T-helper 2 cell (primary cell): ENCODE data around the gene SDHB.
A peak's percentile ranks its signal among the peaks of the same experiment; 100 is the strongest.

Experiments
- DNase-seq, 5 experiments: peaks; one replicate each; pipeline versions ENCODE4 v3.0.0 to v3.0.0-alpha.2; 2012 to 2022
- total RNA-seq, 2 donors: gene quantifications; one replicate each; lab custom pipeline; 2026; lab: John Stamatoyannopoulos, UW

Gene SDHB
- 33.7 to 35.6 reads per million in 2 donors for total RNA-seq

DNA sequence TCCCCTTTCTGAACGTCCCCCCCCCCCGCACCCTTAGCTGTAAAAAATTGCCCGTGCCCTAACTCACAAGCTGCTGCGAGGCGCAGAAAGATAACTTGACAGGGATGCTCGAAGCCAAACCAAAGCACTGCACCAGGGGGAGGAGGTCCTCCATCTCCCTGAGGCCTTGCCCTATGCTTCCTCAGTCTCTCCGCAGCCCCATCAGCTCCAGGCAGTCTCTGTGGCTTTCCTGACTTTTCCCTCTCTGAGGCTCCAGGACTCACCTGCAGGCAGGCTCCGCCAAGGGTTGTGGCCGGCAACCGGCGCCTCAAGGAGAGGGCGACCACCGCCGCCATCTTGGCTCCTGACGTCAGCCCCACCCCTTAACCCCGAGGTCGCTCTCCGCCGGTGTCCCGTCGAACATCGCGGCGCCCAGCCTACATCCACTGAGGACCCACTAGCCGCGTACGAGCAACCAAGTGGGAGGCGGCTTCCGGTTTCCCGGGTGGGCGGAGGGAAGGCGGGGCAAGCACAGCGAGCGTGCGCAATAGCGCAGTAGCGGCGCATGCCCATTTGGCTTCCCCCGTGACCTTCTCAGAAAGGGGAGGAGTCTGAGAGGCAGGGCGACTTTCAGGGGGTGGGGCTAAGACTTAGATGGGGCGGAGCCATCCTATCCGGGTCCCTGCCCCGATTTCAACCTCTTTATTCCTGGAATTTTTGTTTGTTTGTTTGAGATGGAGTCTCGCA, at the start of gene SDHB:
TSS of gene SDHB (minus strand) at position 348 of the 726 bp plus-strand sequence. CDS start at position 335, 13 bp downstream.
- peak; percentile 97 to 99 (median 98) for DNase-seq

DNA sequence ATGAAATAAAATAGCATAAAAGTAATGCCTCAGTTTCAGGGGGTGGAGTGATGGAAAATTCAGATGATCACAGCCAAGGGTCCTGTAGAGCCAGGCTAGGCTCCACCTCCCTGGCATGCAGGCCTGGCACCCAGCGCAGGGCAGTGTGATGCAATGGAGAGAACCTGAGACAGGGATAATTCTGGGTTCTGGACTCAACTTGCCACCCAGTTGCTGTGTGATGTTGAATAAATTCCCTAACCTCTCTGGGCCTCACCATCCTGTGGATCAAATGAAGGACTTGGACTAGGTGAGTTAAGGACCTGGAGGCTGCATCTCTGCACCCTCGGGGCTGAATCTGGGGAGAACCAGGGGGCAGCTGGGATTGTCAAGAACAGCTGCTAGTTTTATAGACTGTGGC, 48.4 kb upstream of the SDHB start:
- DNase-seq, result no peak

DNA sequence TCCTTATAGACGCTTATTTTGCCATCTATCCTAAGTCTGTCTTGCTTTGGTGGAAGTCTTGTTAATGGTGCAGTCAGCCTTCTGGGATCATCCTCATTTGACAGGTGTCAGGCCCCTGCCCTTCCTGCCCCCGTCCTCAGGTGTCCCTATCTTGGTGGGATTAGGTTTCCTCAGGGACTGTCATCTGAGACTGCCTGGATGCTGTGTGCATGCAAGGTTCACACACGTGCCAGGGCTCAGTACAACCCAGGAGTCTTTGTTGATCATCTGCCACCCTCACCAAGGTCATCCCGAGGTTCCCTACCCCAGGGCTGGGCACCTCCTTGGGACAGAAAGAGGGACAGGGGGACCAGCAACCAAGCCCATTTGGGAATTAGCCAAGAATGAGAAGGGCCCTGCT, 47.4 kb upstream of the SDHB start:
- DNase-seq, result no peak

DNA sequence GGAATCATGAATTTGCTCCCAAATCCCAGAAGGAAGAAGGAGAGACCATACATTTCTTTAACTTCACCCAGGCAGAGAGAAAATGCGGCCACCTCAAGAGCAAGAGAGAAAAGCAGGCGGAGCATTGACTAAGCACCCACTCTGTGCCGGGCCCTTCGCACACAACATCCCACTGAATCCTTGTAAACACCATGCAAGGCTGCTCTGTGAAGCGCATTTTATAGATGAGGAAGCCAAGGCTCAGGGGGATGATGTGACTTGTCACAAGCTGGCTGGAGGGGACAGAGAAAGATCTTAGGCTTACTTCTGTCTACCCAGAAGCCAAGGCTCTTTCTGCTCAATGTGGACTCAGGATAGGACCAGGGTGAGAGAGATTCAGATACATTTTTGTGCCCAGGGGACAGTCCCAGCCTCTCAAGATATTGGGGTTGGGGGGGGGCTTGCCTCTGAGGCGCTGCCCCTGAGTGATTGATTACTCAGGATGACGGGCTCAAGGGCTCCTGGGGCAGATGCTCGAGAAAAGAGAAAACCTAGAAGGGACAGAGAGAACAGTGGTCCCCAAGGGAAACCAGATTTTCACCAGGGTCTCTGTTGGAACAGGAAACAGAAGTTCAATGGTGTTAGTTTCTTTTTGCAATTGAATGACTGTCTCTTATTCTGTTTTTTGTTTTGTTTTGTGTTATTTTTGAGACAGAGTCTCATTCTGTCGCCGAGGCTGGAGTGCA, 45.9 kb upstream of the SDHB start:
- DNase-seq, result no peak

DNA sequence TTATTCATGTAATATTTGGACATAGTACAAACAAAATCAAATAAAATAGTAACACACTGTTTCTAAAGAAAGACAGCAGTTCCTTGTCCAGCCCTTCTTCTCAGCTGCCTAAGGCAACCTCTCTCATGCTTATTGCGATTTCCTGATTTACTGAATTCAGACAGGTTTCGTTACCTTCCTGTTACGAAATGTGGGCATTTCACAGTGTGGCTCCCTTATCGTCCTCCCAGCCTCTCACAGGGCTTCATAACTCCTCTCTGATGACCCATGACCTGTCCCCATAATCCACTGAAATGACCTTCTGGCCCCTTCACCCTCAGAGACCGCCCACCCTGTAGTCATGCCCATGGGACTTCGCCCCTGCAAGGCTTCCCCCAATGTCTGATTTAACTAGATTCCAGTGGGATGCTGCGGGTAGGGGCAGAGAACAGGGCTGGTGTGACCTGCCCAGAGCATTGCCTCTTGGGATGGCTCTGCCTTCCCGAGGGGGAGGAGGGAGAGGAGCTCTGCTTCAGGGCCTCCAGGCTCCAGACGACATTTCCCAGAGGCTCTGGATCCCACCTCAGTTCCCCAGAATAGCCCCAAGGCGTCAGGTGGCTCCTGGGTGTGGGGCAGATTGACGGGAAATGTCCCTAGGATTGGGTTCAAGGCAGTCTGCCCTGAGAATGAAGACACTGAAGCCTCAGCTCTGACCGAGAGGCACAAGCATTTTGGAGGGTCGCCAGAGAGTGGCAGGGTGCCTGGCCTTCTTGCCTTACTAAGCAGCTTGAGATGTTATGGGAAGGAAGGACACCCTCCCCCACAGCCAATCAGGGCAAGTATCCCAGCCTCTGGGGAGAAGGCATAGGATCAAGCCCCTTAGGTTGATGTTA, 44.9 kb upstream of the SDHB start:
- no peak for DNase-seq

DNA sequence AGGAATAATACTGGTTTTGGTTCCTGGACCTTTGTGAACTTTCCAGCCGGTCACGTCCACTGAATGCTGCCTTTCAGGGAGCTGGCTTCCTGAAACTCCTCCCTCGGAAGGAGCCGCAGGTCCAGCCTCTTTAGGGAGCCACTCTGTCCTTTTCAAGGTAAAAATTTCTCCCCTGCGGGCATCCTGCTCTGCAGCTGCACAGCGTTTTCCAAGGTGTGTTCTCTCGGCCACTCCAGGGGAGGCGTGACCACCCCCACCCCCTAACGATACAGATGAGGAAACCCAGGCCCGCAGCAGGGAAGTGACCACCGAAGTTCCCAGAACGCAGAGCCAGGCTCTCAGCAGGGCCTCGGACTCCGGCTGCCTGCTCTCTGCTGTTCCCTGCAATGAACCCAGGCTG, 44.0 kb upstream of the SDHB start:
- no peak for DNase-seq

DNA sequence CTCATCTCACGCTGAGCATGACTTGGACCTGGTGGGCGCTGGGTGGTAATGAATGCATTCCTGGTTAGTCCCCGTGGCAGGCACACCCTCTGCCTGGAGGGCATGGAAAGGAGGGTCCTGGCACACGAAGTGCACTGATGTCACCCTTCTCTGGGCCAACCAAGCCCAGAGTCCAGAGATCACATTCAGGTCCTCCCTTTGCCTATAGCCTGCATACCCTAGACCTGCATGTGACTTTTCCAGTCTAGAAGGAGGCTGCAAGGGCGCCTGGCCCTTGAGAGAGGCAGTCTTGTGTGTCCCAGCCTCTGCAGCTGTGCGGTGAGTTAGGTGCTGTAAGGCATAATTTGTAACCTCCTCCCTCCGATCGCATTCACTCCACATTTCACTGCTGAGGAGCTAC, 43.3 kb upstream of the SDHB start:
- DNase-seq, result no peak

DNA sequence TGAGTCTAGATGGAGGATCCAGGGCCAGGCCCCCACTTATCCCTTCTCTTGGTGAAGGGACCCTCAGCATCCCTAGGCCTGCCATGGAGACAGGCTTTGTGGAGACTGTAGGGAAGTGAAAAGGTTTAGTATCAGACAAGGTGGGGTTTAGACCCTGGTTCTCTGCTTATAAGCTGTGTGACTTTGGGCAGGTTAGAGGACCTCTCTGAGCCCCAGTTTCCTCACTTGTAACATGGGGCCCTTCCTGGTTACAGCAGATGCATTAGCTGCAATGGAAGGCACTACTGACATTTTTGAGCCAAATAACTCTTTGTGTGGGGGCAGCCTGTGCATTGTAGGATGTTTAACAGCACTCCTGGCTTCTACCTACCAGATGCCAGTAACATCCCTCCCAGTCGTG, 42.8 kb upstream of the SDHB start:
- DNase-seq, result no peak

DNA sequence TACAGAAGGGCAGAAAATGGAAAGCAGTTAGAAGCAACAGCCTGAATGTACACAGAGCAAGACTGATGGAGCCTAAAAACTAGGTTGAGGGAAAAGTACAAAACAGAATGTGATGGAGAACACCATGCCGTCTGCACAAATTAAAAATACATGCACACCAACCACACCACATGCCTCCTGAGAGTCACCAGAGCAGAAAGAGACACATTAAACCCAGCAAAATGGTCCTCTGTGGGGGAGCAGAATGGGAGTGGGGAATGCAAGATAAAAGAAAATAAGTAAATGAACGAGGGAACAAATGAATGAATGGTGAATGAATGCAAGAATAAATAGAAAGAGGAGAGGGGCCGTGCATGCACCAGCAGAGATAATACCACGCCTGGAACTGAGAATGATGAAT, 41.3 kb upstream of the SDHB start:
- no peak for DNase-seq

DNA sequence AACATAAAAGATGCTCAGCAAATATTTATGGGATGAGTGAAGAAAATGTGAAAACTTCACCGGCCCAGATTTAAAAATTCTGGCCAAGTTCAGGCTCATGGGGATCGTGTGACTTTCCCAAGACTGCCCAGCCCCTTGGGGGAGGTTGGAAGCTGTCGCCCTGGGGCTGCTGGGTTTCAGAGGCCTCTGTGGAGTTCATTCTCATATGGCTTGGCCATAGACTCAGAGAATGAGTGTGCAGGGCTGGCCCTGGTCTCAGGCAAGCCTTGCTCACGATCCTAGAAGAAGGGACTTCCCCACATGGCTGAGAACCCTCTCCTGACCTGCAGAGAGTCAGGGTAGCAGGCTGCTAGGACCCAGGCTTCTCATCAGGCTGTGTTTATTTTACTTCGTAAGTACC, 40.8 kb upstream of the SDHB start:
- no peak for DNase-seq

DNA sequence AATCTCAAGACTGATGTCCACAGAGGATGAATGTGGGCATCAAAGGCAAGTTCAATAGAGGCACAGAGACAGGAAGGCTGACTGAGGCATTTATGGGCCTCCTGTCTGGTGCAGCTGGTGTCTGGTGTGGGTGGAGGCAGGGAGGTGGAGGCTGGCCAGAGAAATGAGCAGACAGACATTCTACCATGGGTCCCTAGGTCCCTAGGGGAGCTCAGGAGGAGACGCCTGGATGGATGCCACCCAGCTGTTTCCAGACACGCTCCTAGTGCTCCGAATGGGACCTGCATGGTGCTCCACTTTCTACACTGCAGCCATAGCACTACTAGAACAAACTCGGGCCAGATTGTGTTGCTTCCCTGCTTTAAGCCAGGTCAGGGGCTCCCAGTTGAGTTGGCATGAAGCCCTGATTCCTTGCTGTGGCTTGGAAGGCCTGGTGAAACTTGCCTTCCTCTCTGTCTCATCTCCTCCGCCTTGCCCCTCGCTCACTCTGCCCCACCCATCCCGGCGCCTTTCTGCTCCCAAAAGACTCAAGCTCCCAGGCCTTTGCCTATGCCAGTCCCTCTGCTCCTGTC, 40.1 kb upstream of the SDHB start:
- DNase-seq, result no peak

DNA sequence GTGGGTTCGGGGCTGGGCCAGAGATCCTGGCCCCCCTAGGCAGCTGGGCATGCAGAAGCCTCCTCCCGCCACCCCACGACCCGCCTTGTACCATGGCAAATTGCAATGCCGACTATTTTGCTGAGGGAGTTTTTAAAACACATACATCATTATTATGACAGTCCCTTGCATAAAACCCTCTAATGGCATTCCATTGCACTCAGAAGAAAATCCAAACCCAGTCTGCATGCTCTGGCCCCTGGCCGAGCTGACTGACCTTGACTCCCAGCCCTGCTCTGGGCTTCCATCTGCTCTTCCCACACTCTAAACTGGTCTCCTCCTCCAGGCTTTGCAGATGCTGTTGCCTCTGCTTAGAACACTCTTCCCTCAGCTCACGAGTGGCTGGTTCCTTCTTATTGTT, 37.4 kb upstream of the SDHB start:
- DNase-seq, result no peak

DNA sequence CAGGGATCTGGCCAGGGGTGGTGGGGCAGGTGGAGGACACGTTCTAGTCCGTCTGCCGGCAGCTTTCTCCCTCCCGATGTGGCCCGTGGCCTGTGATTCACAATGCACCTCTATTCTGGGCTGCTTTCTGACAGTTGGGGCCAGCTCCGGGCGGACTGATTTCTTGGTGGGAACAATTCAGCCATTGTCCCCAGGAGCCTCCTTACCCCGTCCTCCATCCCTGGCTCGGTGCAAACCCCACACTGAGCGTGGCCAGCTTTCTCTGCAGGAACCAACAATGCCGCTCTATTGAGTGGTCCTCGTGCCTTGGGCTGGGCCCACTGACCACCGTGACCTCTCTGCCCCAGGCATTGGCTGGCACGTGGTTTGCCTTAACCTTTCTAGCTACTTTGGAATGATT, 35.7 kb upstream of the SDHB start:
- DNase-seq, result no peak

DNA sequence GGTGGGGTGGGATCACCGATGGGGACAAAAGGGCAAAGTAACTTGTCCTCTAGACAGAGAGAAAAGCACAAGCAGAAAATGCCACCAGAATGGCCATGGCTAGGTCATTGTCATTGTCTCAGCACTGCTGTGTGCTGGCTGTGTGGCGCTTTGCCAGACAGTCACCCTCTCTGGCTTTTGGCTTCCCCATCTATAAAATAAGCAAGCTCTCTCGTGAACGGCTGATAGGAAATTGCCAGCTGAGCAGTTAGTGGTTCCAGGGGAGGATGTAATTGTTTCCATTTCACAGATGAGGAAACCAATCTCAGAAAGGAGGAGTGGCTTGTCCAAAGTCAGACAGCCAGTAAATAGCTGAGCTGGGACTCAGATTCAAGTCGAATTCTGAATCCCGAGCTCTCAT, 32.9 kb upstream of the SDHB start:
- no peak for DNase-seq

DNA sequence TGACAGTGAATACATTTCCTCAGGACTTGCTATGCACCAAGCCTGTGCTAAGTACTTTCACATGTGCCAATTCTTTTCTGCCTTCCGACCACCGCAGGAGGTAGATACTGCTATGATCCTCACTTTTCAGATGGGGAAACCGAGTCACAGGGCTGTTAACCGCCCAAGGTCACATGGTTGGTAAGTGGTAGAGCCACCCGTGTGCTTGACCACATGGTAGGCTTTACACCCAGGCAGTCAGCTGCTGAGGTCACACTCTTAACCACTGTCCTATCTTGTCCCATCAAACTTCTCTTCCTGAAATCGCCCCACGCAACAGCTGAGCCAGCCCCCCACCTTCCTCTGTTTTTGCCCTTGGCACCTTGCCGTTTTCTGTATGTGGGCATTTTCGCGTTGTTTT, 31.0 kb upstream of the SDHB start:
- no peak for DNase-seq

DNA sequence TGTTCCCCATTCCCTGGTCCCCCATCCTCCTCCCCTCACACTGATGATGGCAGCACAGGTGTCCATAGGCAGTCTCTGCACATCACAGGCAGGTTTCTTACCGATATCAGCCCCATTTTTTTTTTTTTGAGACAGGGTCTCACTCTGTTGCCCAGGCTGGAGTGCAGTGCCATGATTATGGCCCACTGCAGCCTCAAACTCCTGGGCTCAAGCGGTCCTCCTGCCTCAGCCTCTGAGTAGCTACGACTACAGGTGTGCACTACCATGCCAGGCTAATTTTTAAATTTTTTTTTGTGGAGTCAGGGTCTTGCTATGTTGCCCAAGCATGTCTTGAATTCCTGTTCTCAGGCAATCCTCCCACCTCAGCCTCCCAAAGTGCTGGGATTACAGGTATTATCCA, 28.9 kb upstream of the SDHB start:
- no peak for DNase-seq

DNA sequence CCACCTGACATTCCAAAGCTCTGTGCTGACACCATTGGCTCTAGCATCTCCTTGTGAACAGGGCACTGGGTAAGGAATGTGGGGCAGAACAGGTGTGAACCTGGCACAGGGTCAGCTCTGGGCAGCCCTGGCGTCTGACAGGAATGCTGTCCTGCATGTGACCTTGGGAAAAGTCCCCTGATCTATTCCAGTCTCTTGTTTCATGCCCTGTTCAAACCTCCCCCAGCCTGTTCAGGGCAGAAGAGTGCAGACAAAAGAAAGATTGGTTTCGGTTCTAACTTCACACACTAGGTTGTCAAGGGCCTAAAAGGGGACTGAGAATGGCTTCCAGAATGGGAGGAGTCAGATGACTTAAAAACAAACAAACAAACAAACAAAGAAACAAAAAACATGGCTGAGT, 27.6 kb upstream of the SDHB start:
- DNase-seq, result no peak

DNA sequence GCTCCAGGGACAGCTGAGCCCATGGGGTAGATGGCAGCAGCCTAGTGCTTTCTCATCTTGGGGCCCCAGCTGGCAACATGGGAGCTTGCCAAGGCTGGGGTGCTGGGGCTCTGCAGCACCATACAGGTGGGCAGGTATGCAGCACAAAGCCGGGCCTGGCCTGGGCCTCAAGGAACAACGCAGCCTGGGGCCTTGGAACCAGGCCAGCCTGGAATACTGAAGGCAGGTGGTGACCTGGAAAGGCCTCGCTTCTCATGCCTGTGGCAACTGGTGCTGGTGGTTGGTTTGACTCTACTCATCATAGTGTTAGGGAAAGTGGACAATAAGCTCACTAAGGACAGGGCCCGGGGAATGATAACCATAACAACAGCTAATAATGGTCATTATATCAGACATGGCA, 27.0 kb upstream of the SDHB start:
- DNase-seq, result no peak

DNA sequence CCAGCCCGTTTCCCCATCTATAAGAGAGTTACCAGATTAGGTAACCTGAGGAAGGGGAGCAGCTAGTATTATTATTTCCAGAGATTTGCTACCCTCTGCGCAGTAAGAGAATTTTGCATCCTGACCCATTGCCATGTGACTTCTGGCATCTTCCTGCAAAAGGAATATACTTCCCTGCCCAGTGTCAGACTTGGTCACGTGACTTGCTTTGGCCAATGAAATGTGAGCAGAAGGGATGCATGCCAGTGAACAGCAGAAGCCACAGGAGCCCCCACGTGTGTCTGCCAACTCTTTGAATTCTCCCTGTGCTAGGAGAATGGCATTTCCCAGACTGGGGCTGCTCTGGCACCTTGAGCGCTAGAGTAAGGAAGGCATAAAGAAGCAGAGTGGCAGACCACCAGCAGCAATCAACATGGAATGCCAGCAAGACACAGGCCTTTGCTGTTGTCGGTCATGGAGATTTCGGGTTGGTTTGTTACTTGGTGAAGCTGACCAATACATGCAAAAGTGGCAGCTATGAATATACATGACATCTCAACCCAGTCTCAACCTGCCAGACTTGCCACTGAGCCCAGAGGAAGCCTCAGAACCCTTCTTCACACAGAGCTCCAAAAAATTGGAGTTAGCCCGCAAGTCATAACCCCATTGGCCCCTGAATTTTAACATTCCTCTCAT, 26.4 kb upstream of the SDHB start:
- DNase-seq, result no peak

DNA sequence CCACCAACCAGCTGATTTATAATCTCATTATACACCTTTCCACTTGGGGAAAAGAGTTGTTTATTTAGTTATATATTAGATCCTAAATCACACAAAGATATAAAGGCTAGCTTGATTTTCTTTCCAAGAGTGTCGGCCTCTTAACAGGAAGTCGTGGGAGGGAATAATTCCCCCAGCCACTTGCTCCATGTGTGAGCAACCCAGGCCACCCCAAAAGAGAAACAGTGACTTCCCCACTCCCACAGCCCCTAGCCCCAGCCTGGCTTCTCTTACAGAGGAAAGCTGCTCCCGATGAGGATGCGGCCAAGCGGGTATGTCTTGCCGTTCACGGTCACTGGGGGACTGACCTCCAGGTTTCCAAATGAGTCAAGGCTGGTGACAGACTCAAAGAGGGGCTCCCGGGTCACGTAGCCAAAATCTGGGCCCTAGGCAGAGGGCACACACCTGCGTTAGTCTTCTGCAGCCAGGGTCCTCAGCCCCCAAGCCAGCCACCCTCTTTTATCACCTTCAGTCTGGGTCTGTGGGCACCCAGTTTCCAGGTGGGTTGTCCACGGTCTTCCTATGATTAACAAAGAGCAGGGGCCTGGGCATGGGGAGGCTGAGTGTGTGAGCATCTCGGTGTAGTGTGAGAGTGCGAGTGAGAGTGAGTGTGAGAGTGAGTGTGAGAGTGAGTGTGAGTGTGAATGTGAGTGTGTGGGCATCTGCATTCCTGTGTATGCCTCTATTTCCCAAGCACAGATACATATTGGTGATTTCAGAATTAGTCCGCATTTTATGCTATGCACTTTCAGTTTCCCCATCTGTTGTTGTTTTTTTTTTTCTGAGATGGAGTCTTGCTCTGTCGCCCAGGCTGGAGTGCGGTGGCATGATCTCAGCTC, 25.4 kb upstream of the SDHB start:
- no peak for DNase-seq

DNA sequence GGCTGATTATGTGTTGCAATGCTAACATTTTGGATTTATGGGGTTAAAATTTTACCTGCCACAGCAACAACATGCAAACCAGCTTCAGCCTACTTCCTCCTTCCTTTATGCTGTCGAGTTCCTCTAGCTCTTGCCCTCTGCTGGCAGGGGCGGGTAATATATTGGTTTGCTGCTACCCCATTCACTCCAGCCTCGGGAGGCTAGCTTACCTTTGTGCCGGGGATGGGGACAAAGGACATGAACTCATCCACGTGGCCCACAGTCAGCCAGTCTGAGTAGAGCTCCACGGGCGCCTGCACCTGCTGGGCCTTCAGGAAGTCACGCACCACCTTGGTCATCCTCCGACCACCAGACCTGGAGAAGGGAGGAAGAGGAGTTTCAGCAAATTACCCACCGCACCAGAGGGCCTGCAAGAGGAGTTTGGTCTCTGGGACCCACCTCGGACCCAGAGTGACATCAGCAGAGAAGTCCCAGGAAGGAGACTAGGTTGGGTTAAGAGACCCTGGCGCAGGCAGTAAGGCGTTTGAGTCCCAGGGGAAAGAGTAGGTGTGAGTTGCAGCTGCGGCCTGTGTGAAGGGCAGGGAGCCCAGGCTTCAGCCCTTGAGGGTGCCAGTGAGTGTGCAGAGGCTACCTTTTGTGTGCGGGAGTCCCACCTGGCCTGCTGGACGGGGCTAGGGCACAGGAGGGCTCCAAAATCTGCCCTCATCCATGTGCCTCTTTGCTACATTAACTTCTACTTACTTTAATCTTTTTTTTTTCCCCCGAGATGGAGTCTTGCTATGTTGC, 21.8 kb upstream of the SDHB start:
- peak in 1 of 5 experiments; percentile 70 for DNase-seq
